NCI-H2196 (cell line): ENCODE results near the gene GNGT2.
"Not testable (repeated sequence)": the region's sequence is repeated elsewhere in the genome, so short reads cannot be mapped to it uniquely, and the experiment has no call there.

Experiments
- DNase-seq: peaks from one replicate; lab custom pipeline; 2025; ENCODE audit not compliant: unreplicated experiment; lab: John Stamatoyannopoulos, UW

The GNGT2 gene

GRCh38 chr17:49213399-49213798 is 3.0 kb upstream of the GNGT2 start:
- no peak for DNase-seq

GRCh38 chr17:49209061-49209571 is 1.3 kb downstream of the GNGT2 start:
- no peak for DNase-seq

GRCh38 chr17:49204516-49204915 is 5.9 kb downstream of the GNGT2 start:
- no peak for DNase-seq

GRCh38 chr17:49203796-49204195 is 6.6 kb downstream of the GNGT2 start:
- no peak for DNase-seq

- no peak for DNase-seq
Observed at GRCh38 chr17:49201481-49201927, 8.9 kb downstream of the GNGT2 start.

- DNase-seq = no peak
Observed at GRCh38 chr17:49200423-49201083, 9.8 kb downstream of the GNGT2 start.

GRCh38 chr17:49198211-49198610 is 12.2 kb downstream of the GNGT2 start:
- no peak for DNase-seq

- no peak for DNase-seq
Observed at GRCh38 chr17:49197346-49197998, 12.9 kb downstream of the GNGT2 start.

- DNase-seq = no peak
Observed at GRCh38 chr17:49196520-49196919, 13.9 kb downstream of the GNGT2 start.

GRCh38 chr17:49195751-49196150 is 14.6 kb downstream of the GNGT2 start:
- no peak for DNase-seq

GRCh38 chr17:49194297-49194607 is 16.1 kb downstream of the GNGT2 start:
- DNase-seq = no peak

GRCh38 chr17:49193513-49194296 is 16.7 kb downstream of the GNGT2 start:
- DNase-seq = peak; percentile 50

GRCh38 chr17:49191917-49192741 is 18.2 kb downstream of the GNGT2 start:
- DNase-seq = peak; percentile 97

GRCh38 chr17:49191409-49191916 is 18.9 kb downstream of the GNGT2 start:
- no peak for DNase-seq

GRCh38 chr17:49190932-49191331 is 19.4 kb downstream of the GNGT2 start:
- DNase-seq = no peak

GRCh38 chr17:49187301-49187700 is 23.1 kb downstream of the GNGT2 start:
- DNase-seq = no peak

GRCh38 chr17:49185381-49185780 is 25.0 kb downstream of the GNGT2 start:
- DNase-seq = not testable (repeated sequence)

- DNase-seq = not testable (repeated sequence)
Observed at GRCh38 chr17:49184522-49184921, 25.9 kb downstream of the GNGT2 start.

GRCh38 chr17:49183801-49184200 is 26.6 kb downstream of the GNGT2 start:
- DNase-seq = no peak

GRCh38 chr17:49183341-49183740 is 27.0 kb downstream of the GNGT2 start:
- no peak for DNase-seq
